PC-9 (cell line): ENCODE results near the gene PTPRD. TPM values are rescaled to one million over a fixed set of nuclear protein-coding genes. Genes with fewer than 3 reads are reported as not detected.

Experiments
- BruUV-seq: library from RNA; stranded (reverse); fragments of 400-500 nt; replicated peaks from 2 replicates; lab custom pipeline; 2021; lab: Mats Ljungman, UMichigan
- CTCF ChIA-PET: fragments of 300-600 bp; sonication (Branson Sonifier 250); formaldehyde crosslinking; loops from one replicate; lab custom pipeline; 2022; ENCODE audit warnings: antibody characterized with exemption; lab: Charles Lee
- POLR2A ChIA-PET: fragments of 300-600 bp; sonication (Branson Sonifier 250); formaldehyde crosslinking; loops from one replicate; lab custom pipeline; 2022; ENCODE audit warnings: antibody characterized with exemption; ENCODE audit not compliant: unreplicated experiment; lab: Charles Lee
- DNase-seq, 2 experiments: peaks; one replicate each; pipeline versions ENCODE4 v3.0.0 to v3.0.0-alpha.2; 2015 to 2022; ENCODE audit warnings: mixed read lengths in 1 of 2
- H2AFZ ChIP-seq: fragments of 200-600 bp; sonication (generic); 2 replicates; pipeline ENCODE4 v1.8.1; 2017; ENCODE audit warnings: antibody characterized with exemption
- H3F3A ChIP-seq: fragments of 200-600 bp; sonication (generic); 2 replicates; pipeline ENCODE4 v1.8.1; 2017; ENCODE audit warnings: antibody characterized with exemption, mild to moderate bottlenecking, low read depth; ENCODE audit not compliant: insufficient read depth
- H3K27ac ChIP-seq: fragments of 200-600 bp; sonication (generic); 2 replicates; pipeline ENCODE4 v1.6.1; 2016; ENCODE audit warnings: mixed run types
- H3K27me3 ChIP-seq: fragments of 200-600 bp; sonication (generic); 2 replicates; pipeline ENCODE4 v1.6.1; 2016; ENCODE audit warnings: low read depth, mixed run types; ENCODE audit not compliant: insufficient read depth
- H3K36me3 ChIP-seq: fragments of 200-600 bp; sonication (generic); 2 replicates; pipeline ENCODE4 v1.6.1; 2016; ENCODE audit warnings: low read depth, mixed run types
- H3K4me1 ChIP-seq: fragments of 200-600 bp; sonication (generic); replicated peaks from 2 replicates; pipeline ENCODE4 v1.6.1; 2016; ENCODE audit warnings: mixed run types; ENCODE audit not compliant: insufficient read depth
- H3K4me2 ChIP-seq: fragments of 200-600 bp; sonication (generic); 2 replicates; pipeline ENCODE4 v1.6.1; 2017; ENCODE audit warnings: mixed run types
- H3K4me3 ChIP-seq: fragments of 200-600 bp; sonication (generic); 2 replicates; pipeline ENCODE4 v1.6.1; 2016; ENCODE audit warnings: mixed run types
- H3K79me2 ChIP-seq: fragments of 200-600 bp; sonication (generic); 2 replicates; pipeline ENCODE4 v1.6.1; 2017; ENCODE audit warnings: low read depth, mixed run types
- H3K9me2 ChIP-seq: fragments of 200-600 bp; sonication (generic); 2 replicates; pipeline ENCODE4 v1.8.1; 2017; ENCODE audit warnings: mild to moderate bottlenecking; ENCODE audit not compliant: insufficient read depth
- H3K9me3 ChIP-seq: fragments of 200-600 bp; sonication (generic); 2 replicates; pipeline ENCODE4 v1.8.1; 2016; ENCODE audit warnings: low read depth; ENCODE audit not compliant: insufficient read depth
- H4K20me1 ChIP-seq: fragments of 200-600 bp; sonication (generic); 2 replicates; pipeline ENCODE4 v1.8.1; 2017; ENCODE audit not compliant: insufficient read depth
- EZH2 ChIP-seq: fragments of 200-600 bp; sonication (generic); IDR thresholded peaks from 2 replicates; pipeline ENCODE4 v1.8.0; 2017; ENCODE audit warnings: antibody characterized with exemption, low read depth
- intact Hi-C: fragments of 100-400 bp; cut with micrococcal nuclease; formaldehyde crosslinking; loops from one replicate; pipeline ENCODE4 v1.10.0; 2022; ENCODE audit not compliant: unreplicated experiment
- total RNA-seq: library from RNA; stranded (reverse); gene quantifications from 2 replicates; pipeline ENCODE4 v1.2.3, GENCODE V29; 2021
- TF ChIP-seq, protein P1 (sequence below): fragments of 200-600 bp; sonication (generic); conservative IDR thresholded peaks from 2 replicates; pipeline ENCODE4 v1.6.1; 2017; ENCODE audit warnings: mixed run types, antibody characterized with exemption, mild to moderate bottlenecking, moderate library complexity

Gene PTPRD
- total RNA-seq, 1 experiment from 2014 or later, result not detected

DNA sequence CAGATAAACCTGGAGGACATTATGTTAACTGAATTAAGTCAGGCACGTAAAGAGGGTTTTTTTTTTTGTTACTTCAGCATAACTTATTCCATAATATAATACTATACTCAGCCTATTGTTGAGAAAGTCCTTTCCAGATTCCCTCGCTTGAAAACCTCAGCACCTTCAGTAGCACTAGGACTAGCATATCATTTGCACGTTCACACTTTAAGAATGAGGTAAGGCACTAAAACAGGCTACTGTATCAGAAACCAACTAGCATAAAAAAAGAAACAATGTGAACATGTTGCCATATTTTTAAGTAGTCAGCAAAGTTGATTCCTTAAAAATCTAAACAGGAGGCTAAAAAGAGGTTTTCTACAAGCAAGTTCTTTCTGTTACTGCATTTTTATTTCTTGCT, 504.0 kb downstream of the PTPRD start:
- Histone ChIP-seq H3K27ac (no peak overlapping the region), H3K79me2 (no peaks in the 10 kb centered on the region), H3K27me3 (no peaks in the 10 kb centered on the region), H3K9me3 (no peaks in the 10 kb centered on the region), H2AFZ (no peak overlapping the region), H4K20me1 (no peaks in the 10 kb centered on the region), H3K36me3 (no peaks in the 10 kb centered on the region), H3K4me1 (no peaks in the 10 kb centered on the region), H3K4me2 (no peak overlapping the region), H3F3A (no peaks in the 10 kb centered on the region), H3K4me3 (no peak overlapping the region), H3K9me2 (no peaks in the 10 kb centered on the region)
- intact Hi-C loops, result no loop called here
- TF ChIP-seq, protein P1, sequence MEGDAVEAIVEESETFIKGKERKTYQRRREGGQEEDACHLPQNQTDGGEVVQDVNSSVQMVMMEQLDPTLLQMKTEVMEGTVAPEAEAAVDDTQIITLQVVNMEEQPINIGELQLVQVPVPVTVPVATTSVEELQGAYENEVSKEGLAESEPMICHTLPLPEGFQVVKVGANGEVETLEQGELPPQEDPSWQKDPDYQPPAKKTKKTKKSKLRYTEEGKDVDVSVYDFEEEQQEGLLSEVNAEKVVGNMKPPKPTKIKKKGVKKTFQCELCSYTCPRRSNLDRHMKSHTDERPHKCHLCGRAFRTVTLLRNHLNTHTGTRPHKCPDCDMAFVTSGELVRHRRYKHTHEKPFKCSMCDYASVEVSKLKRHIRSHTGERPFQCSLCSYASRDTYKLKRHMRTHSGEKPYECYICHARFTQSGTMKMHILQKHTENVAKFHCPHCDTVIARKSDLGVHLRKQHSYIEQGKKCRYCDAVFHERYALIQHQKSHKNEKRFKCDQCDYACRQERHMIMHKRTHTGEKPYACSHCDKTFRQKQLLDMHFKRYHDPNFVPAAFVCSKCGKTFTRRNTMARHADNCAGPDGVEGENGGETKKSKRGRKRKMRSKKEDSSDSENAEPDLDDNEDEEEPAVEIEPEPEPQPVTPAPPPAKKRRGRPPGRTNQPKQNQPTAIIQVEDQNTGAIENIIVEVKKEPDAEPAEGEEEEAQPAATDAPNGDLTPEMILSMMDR, result no peak
- no peak for TF ChIP-seq EZH2
- no peak for DNase-seq
- no TSS peak for BruUV-seq
- ChIA-PET POLR2A (no interaction called here), CTCF (no interaction called here)

DNA sequence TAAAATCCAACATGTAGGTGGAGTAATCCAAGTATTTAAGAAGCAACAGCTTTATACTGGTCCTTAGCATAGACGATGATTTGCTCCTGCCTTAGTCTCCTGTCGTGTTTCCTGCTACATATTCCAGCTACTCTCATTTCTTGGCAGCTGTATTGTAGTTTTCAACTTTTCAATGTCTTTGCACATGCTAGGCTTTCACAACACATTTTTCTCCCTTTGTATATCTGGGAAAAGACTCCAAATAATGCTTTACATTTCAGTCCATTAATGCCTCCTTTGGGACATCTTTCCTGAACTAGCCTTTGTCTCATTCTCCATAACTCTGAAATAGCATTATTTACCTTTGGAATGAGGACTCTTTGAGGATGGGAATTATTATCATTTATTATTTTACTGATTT, 508.0 kb downstream of the PTPRD start:
- no peaks in the 10 kb centered on the region for H3K27me3 ChIP-seq
- CTCF ChIA-PET, result no interaction called here
- no peak overlapping the region for H3K27ac ChIP-seq
- no peaks in the 10 kb centered on the region for H3K79me2 ChIP-seq
- no peaks in the 10 kb centered on the region for H4K20me1 ChIP-seq
- no peaks in the 10 kb centered on the region for H3K9me2 ChIP-seq
- BruUV-seq, result no TSS peak
- H3K4me1 ChIP-seq, result no peaks in the 10 kb centered on the region
- H2AFZ ChIP-seq, result no peak overlapping the region
- H3K4me3 ChIP-seq, result no peak overlapping the region
- H3F3A ChIP-seq, result no peaks in the 10 kb centered on the region
- DNase-seq, result no peak
- H3K36me3 ChIP-seq, result no peaks in the 10 kb centered on the region
- TF ChIP-seq, protein P1, result no peak
- no peak for TF ChIP-seq EZH2
- intact Hi-C loops, result no loop called here
- POLR2A ChIA-PET, result no interaction called here
- H3K9me3 ChIP-seq, result no peaks in the 10 kb centered on the region
- no peak overlapping the region for H3K4me2 ChIP-seq

DNA sequence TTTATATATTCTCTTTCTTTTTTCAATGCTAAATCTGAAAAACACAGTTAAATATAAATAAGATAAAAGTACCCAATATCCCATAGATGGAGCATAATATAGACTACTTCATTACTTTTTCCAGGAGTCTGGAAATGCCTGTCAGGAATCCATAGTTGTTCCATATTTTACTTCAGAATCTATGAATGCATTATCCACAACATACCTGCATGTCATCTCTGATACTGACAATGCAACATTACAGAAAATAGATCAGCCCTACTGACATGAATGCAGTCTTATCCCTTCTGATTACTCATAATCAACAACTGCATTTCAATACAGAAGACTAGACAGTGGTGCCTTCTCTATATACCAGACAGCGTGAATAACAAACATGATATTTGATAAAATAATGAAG, 517.6 kb downstream of the PTPRD start:
- no peaks in the 10 kb centered on the region for H3K27me3 ChIP-seq
- H2AFZ ChIP-seq, result no peak overlapping the region
- intact Hi-C loops, result no loop called here
- DNase-seq, result no peak
- H3K4me3 ChIP-seq, result no peak overlapping the region
- H3K9me2 ChIP-seq, result no peaks in the 10 kb centered on the region
- no peaks in the 10 kb centered on the region for H3F3A ChIP-seq
- H3K36me3 ChIP-seq, result no peaks in the 10 kb centered on the region
- no peak overlapping the region for H3K27ac ChIP-seq
- no peaks in the 10 kb centered on the region for H3K79me2 ChIP-seq
- POLR2A ChIA-PET, result no interaction called here
- CTCF ChIA-PET, result no interaction called here
- H4K20me1 ChIP-seq, result no peaks in the 10 kb centered on the region
- BruUV-seq, result no TSS peak
- no peak overlapping the region for H3K4me2 ChIP-seq
- H3K4me1 ChIP-seq, result no peaks in the 10 kb centered on the region
- no peak for TF ChIP-seq EZH2
- TF ChIP-seq, protein P1, result no peak
- H3K9me3 ChIP-seq, result no peaks in the 10 kb centered on the region
